HL-60 (cell line): ENCODE measurements around the gene SAMD3.

Experiments
- DNase-seq, 2 experiments: peaks; one replicate each; pipeline ENCODE4 v3.0.0-alpha.2; 2010 to 2020; ENCODE audit warnings: low read depth in 1 of 2, low spot score in 1 of 2
- H3K27ac ChIP-seq: fragments of 250-450 bp; sonication (Bioruptor Pico); replicated peaks from 2 replicates; pipeline ENCODE4 v1.5.1; 2020; ENCODE audit warnings: mild to moderate bottlenecking, moderate library complexity
- H3K27me3 ChIP-seq: fragments of 250-450 bp; sonication (Bioruptor Pico); 2 replicates; pipeline ENCODE4 v1.5.1; 2021; ENCODE audit warnings: mild to moderate bottlenecking, moderate library complexity; ENCODE audit not compliant: insufficient read depth, poor library complexity, severe bottlenecking
- H3K4me3 ChIP-seq: replicated peaks from 2 replicates; pipeline ENCODE4 v1.5.1; 2011; ENCODE audit warnings: mild to moderate bottlenecking, control low read depth, low read length; ENCODE audit not compliant: insufficient read depth
- GABPA ChIP-seq: IDR thresholded peaks from 2 replicates; pipeline ENCODE4 v1.6.1; 2012; ENCODE audit warnings: low read depth
- POLR2AphosphoS5 ChIP-seq: IDR thresholded peaks from 2 replicates; pipeline ENCODE4 v1.6.1; 2012; ENCODE audit warnings: low read depth
- SPI1 ChIP-seq: IDR thresholded peaks from 2 replicates; pipeline ENCODE4 v1.6.1; 2012; ENCODE audit warnings: low read depth, mild to moderate bottlenecking, borderline replicate concordance
- TF ChIP-seq, protein P1 (sequence below): IDR thresholded peaks from 2 replicates; pipeline ENCODE4 v1.6.1; 2012; ENCODE audit warnings: low read depth; ENCODE audit not compliant: insufficient replicate concordance
- TF ChIP-seq, protein P2 (sequence below): IDR thresholded peaks from one replicate; pipeline ENCODE4 v1.5.1; 2011; ENCODE audit warnings: low read length, control low read depth, inconsistent platforms; ENCODE audit not compliant: insufficient read depth

SAMD3 gene

GRCh38 chr6:130167655-130168054, 55.1 kb downstream of the SAMD3 start:
- no peak overlapping the region for H3K27ac ChIP-seq
- H3K27me3 ChIP-seq = no peaks in the 10 kb centered on the region
- DNase-seq = no peak
- no peak for TF ChIP-seq POLR2AphosphoS5
- TF ChIP-seq SPI1 = no peak
- TF ChIP-seq, protein P1, sequence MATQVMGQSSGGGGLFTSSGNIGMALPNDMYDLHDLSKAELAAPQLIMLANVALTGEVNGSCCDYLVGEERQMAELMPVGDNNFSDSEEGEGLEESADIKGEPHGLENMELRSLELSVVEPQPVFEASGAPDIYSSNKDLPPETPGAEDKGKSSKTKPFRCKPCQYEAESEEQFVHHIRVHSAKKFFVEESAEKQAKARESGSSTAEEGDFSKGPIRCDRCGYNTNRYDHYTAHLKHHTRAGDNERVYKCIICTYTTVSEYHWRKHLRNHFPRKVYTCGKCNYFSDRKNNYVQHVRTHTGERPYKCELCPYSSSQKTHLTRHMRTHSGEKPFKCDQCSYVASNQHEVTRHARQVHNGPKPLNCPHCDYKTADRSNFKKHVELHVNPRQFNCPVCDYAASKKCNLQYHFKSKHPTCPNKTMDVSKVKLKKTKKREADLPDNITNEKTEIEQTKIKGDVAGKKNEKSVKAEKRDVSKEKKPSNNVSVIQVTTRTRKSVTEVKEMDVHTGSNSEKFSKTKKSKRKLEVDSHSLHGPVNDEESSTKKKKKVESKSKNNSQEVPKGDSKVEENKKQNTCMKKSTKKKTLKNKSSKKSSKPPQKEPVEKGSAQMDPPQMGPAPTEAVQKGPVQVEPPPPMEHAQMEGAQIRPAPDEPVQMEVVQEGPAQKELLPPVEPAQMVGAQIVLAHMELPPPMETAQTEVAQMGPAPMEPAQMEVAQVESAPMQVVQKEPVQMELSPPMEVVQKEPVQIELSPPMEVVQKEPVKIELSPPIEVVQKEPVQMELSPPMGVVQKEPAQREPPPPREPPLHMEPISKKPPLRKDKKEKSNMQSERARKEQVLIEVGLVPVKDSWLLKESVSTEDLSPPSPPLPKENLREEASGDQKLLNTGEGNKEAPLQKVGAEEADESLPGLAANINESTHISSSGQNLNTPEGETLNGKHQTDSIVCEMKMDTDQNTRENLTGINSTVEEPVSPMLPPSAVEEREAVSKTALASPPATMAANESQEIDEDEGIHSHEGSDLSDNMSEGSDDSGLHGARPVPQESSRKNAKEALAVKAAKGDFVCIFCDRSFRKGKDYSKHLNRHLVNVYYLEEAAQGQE = no peak
- TF ChIP-seq, protein P2, sequence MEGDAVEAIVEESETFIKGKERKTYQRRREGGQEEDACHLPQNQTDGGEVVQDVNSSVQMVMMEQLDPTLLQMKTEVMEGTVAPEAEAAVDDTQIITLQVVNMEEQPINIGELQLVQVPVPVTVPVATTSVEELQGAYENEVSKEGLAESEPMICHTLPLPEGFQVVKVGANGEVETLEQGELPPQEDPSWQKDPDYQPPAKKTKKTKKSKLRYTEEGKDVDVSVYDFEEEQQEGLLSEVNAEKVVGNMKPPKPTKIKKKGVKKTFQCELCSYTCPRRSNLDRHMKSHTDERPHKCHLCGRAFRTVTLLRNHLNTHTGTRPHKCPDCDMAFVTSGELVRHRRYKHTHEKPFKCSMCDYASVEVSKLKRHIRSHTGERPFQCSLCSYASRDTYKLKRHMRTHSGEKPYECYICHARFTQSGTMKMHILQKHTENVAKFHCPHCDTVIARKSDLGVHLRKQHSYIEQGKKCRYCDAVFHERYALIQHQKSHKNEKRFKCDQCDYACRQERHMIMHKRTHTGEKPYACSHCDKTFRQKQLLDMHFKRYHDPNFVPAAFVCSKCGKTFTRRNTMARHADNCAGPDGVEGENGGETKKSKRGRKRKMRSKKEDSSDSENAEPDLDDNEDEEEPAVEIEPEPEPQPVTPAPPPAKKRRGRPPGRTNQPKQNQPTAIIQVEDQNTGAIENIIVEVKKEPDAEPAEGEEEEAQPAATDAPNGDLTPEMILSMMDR = no peak
- no peak for TF ChIP-seq GABPA
- H3K4me3 ChIP-seq = no peak overlapping the region

- no peak overlapping the region for H3K4me3 ChIP-seq
- H3K27ac ChIP-seq = no peak overlapping the region
- TF ChIP-seq SPI1 (no peak), GABPA (no peak), POLR2AphosphoS5 (no peak)
- TF ChIP-seq, protein P2 = no peak
- TF ChIP-seq, protein P1 = no peak
- no peak for DNase-seq
- H3K27me3 ChIP-seq = no peaks in the 10 kb centered on the region
Observed at GRCh38 chr6:130164251-130164650, 58.5 kb downstream of the SAMD3 start.

DNA sequence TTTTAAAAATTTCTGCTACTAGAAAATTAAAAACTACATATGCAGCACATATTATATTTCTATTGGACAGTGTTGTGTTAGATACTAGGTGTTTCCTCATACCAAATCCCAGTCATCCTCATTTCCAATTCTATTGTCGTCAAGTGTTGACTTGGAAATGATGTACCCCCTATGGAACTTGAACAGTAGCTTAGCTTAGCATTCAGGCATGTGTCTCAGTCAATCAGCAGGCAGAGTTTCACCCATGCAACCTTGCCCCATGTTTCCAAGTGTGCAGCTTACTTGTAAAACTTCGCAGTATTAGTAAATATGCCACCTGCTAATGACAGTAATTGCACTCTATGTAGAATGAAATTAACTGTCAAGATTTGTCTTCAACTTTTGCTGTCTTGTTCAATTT, 59.5 kb downstream of the SAMD3 start:
- H3K27ac ChIP-seq = no peak overlapping the region

More for the DNA sequence above, 59.5 kb downstream of the SAMD3 start:
- H3K27me3 ChIP-seq = no peaks in the 10 kb centered on the region
- no peak for DNase-seq
- no peak overlapping the region for H3K4me3 ChIP-seq
- TF ChIP-seq, protein P1 = no peak
- TF ChIP-seq SPI1 (no peak), GABPA (no peak), POLR2AphosphoS5 (no peak)
- TF ChIP-seq, protein P2 = no peak
